CD4-positive, alpha-beta T cell (primary cell): ENCODE measurements around the gene ACACB. TPM values are rescaled to one million over a fixed set of nuclear protein-coding genes. Genes with fewer than 3 reads are reported as not detected.

Experiments
- ATAC-seq: fragments of 200-7000 bp; cut with Tn5 transposase; one replicate; pipeline ENCODE4 v1.10.0; 2022; ENCODE audit warnings: mild to moderate bottlenecking; ENCODE audit not compliant: poor library complexity
- CTCF ChIA-PET: fragments of 350-600 bp; sonication (Branson Sonifier 250); formaldehyde crosslinking; loops from one replicate; lab custom pipeline; 2021; ENCODE audit warnings: antibody characterized with exemption, inconsistent platforms; lab: Charles Lee
- POLR2A ChIA-PET: fragments of 350-600 bp; sonication (Branson Sonifier 250); formaldehyde crosslinking; loops from one replicate; lab custom pipeline; 2021; ENCODE audit warnings: antibody characterized with exemption, inconsistent platforms; lab: Charles Lee
- DNase-seq, 14 experiments: peaks; one replicate each; pipeline ENCODE4 v3.0.0-alpha.2; 2013 to 2020; ENCODE audit warnings: mixed read lengths in 2 of 14
- H3K27ac ChIP-seq, 2 donors: one replicate each; pipeline versions ENCODE4 v1.5.1 to v1.7.0; 2013; ENCODE audit warnings: low read length in 2 of 2, low read depth in 1 of 2, mild to moderate bottlenecking in 1 of 2
- H3K27me3 ChIP-seq, 2 experiments: 1 replicate in 1 of 2; 2 replicates in 1 of 2; pipeline versions ENCODE4 v1.6.1 to v1.7.0; 2013; ENCODE audit warnings: low read length in 2 of 2, control low read depth in 1 of 2, mild to moderate bottlenecking in 1 of 2, moderate library complexity in 1 of 2; ENCODE audit not compliant: insufficient read depth in 2 of 2, control insufficient read depth in 1 of 2
- H3K36me3 ChIP-seq: one replicate; pipeline ENCODE4 v1.6.1; 2013; ENCODE audit warnings: low read length, control low read depth; ENCODE audit not compliant: insufficient read depth
- H3K4me1 ChIP-seq: one replicate; pipeline ENCODE4 v1.6.1; 2013; ENCODE audit warnings: low read length, control low read depth; ENCODE audit not compliant: insufficient read depth
- H3K4me3 ChIP-seq: one replicate; pipeline ENCODE4 v1.5.1; 2013; ENCODE audit warnings: mild to moderate bottlenecking, low read length, moderate library complexity
- H3K9me3 ChIP-seq, 2 experiments: 1 replicate in 1 of 2; 2 replicates in 1 of 2; pipeline versions ENCODE4 v1.6.1 to v1.7.0; 2013; ENCODE audit warnings: low read length in 2 of 2, mild to moderate bottlenecking in 2 of 2, control low read depth in 1 of 2, moderate library complexity in 1 of 2; ENCODE audit not compliant: control insufficient read depth in 1 of 2, insufficient read depth in 1 of 2
- H3K27ac Mint-ChIP-seq: one replicate; pipeline ENCODE4 v1.8.0; 2020; ENCODE audit warnings: mixed read lengths
- H3K27me3 Mint-ChIP-seq: one replicate; pipeline ENCODE4 v1.8.0; 2021; ENCODE audit warnings: mixed read lengths
- H3K36me3 Mint-ChIP-seq: one replicate; pipeline ENCODE4 v1.8.0; 2021; ENCODE audit warnings: low read depth, mixed read lengths
- H3K4me1 Mint-ChIP-seq: one replicate; pipeline ENCODE4 v1.8.0; 2021; ENCODE audit warnings: low read depth, mixed read lengths
- H3K4me3 Mint-ChIP-seq: one replicate; pipeline ENCODE4 v1.8.0; 2020; ENCODE audit warnings: mild to moderate bottlenecking, mixed read lengths
- H3K9me3 Mint-ChIP-seq: one replicate; pipeline ENCODE4 v1.8.0; 2020; ENCODE audit warnings: mixed read lengths
- intact Hi-C, 2 experiments: fragments of 100-400 bp; cut with DNase I in 1 of 2; cut with micrococcal nuclease in 1 of 2; formaldehyde crosslinking; loops; one replicate each; pipeline versions ENCODE4 v1.15.1 to v1.9.0; 2023 to 2025; cut with DNase I, micrococcal nuclease
- total RNA-seq, 174 experiments: library from RNA in 2 of 174; stranded (reverse) in 2 of 174; gene quantifications; one replicate each; pipeline ENCODE4 v1.2.3 and lab custom pipeline; 2021 to 2026
- TF ChIP-seq, protein P1 (sequence below): fragments of 200-600 bp; IDR thresholded peaks from one replicate; pipeline ENCODE4 v1.8.0; 2022; ENCODE audit warnings: antibody characterized with exemption, mild to moderate bottlenecking

Gene ACACB
- total RNA-seq, 2 experiments from 2014 or later = 30.3 to 32.2 TPM

DNA sequence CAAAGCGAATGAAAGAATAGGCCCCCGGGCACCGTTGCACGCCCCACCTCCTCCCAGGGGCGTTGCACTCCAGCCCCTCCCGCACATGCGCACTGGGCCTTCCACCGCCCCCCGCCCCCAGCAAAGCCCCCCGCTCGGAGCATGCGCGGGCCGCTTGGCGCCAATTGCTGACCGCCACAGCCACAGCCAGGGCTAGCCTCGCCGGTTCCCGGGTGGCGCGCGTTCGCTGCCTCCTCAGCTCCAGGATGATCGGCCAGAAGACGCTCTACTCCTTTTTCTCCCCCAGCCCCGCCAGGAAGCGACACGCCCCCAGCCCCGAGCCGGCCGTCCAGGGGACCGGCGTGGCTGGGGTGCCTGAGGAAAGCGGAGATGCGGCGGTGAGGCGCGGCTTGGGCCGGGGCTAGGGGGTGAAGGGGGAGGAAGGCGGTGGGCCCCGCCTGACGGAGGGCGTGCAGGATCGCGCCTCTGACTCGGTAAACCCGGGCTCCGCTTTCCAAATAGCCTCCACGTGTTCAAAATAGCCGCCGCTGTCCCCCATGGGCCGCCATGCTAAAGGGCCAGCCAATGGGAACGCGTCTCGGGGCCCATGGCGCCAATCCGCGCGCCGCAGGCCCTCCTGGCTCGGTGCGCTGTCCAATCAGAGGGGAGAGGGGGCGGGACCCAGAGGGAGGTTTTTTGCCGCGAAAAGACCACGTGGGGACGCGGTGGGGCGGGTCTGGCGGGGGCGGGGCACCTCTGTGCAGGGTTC, 18.8 kb upstream of the ACACB start, which contains the start of gene UNG:
TSS of gene UNG (plus strand) at position 163 of the 748 bp plus-strand sequence. CDS start at position 246, 83 bp downstream.
- H3K4me1 Mint-ChIP-seq = peaks cover 51% of the 10 kb centered on the region
- intact Hi-C loops = loop anchor here (1.0 to 5.0 kb wide), 3 partner anchors 57 to 465 kb away; partner anchors contain the start of gene SELPLG (in 1 of the 2)
- H3K9me3 ChIP-seq = no peaks in the 10 kb centered on the region
- ChIA-PET CTCF (interaction anchor here (5.4 kb wide), 1 partner anchor 14 kb away, joined by 28 read pairs; no protein-coding TSS in a partner anchor), POLR2A (interaction anchor here (1.7 to 2.7 kb wide), 2 partner anchors 57 to 536 kb away, joined by 6 to 10 read pairs; partner anchors contain the start of gene SART3)
- H3K4me1 ChIP-seq = peaks cover 45% of the 10 kb centered on the region
- ATAC-seq (peak; percentile 82), DNase-seq (peak; percentile 95 to 98 (median 96))
- peaks cover 12% of the 10 kb centered on the region for H3K36me3 ChIP-seq
- TF ChIP-seq, protein P1, sequence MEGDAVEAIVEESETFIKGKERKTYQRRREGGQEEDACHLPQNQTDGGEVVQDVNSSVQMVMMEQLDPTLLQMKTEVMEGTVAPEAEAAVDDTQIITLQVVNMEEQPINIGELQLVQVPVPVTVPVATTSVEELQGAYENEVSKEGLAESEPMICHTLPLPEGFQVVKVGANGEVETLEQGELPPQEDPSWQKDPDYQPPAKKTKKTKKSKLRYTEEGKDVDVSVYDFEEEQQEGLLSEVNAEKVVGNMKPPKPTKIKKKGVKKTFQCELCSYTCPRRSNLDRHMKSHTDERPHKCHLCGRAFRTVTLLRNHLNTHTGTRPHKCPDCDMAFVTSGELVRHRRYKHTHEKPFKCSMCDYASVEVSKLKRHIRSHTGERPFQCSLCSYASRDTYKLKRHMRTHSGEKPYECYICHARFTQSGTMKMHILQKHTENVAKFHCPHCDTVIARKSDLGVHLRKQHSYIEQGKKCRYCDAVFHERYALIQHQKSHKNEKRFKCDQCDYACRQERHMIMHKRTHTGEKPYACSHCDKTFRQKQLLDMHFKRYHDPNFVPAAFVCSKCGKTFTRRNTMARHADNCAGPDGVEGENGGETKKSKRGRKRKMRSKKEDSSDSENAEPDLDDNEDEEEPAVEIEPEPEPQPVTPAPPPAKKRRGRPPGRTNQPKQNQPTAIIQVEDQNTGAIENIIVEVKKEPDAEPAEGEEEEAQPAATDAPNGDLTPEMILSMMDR = no peak
- H3K4me3 Mint-ChIP-seq = peak within 1 kb of the TSS; percentile 94
- H3K27me3 Mint-ChIP-seq = no peaks in the 10 kb centered on the region
- H3K27ac ChIP-seq = peak within 1 kb of the TSS; percentile 6 to 43
- no peaks in the 10 kb centered on the region for H3K27me3 ChIP-seq
- peaks cover 31% of the 10 kb centered on the region for H3K36me3 Mint-ChIP-seq
- peak within 1 kb of the TSS; percentile 70 for H3K27ac Mint-ChIP-seq
- H3K9me3 Mint-ChIP-seq = no peaks in the 10 kb centered on the region
- H3K4me3 ChIP-seq = peak within 1 kb of the TSS; percentile 92

DNA sequence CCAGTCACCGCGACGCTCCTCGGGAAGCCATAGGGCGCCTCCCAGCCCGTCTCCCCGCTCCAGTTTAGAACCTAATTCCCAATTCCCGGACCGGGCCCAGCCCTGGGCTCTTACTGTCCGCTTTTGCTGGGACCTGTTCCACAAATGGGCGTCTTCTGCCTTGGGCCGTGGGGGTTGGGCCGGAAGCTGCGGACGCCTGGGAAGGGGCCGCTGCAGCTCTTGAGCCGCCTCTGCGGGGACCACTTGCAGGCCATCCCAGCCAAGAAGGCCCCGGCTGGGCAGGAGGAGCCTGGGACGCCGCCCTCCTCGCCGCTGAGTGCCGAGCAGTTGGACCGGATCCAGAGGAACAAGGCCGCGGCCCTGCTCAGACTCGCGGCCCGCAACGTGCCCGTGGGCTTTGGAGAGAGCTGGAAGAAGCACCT, 18.2 kb upstream of the ACACB start:
- peak in 4 of 14 experiments; percentile 22 to 63 (median 42) for DNase-seq
- Mint-ChIP-seq H3K4me3 (peak overlapping the region; percentile 94), H3K27ac (peak overlapping the region; percentile 70), H3K9me3 (no peaks in the 10 kb centered on the region), H3K27me3 (no peaks in the 10 kb centered on the region), H3K4me1 (peaks cover 45% of the 10 kb centered on the region), H3K36me3 (peaks cover 31% of the 10 kb centered on the region)
- POLR2A ChIA-PET = interaction anchor here (1.0 to 2.7 kb wide), 4 partner anchors 13 to 537 kb away, joined by 3 to 10 read pairs (median 8); partner anchors contain the start of genes SART3 and USP30
- ATAC-seq = peak; percentile 13
- CTCF ChIA-PET = interaction anchor here (5.4 kb wide), 1 partner anchor 14 kb away, joined by 28 read pairs; no protein-coding TSS in a partner anchor
- Histone ChIP-seq H3K36me3 (peaks cover 14% of the 10 kb centered on the region), H3K9me3 (no peaks in the 10 kb centered on the region), H3K27ac (peak overlapping the region; percentile 6 to 43), H3K27me3 (no peaks in the 10 kb centered on the region), H3K4me1 (peaks cover 39% of the 10 kb centered on the region), H3K4me3 (peak overlapping the region; percentile 92)
- intact Hi-C loops = loop anchor here (1.0 to 5.0 kb wide), 2 partner anchors 56 to 466 kb away; partner anchors contain the start of gene SELPLG (in 1 of the 2)
- TF ChIP-seq, protein P1 = no peak

DNA sequence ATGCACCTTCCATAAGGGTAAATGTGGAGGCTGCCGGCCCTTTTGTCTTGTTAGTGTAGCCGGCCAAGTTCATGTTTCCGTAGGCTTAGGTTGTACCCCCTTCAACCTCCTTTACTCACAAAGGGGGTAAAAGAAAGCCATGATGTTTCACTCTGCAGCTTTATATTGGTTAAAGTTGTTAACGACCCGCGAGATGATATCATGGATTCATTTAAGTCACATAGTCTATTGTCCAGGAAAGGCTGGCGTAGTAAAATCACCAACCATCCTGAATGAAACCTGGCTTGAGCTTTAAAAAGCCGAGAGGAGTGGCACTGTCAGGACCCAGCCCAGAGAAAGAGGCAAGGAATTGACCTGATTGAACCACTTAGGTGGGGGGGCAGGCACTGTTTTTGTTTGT, 17.7 kb upstream of the ACACB start:
- H3K4me1 Mint-ChIP-seq = peaks cover 41% of the 10 kb centered on the region
- no peaks in the 10 kb centered on the region for H3K9me3 Mint-ChIP-seq
- POLR2A ChIA-PET = interaction anchor here (1.0 to 2.7 kb wide), 4 partner anchors 12 to 537 kb away, joined by 3 to 10 read pairs (median 8); partner anchors contain the start of genes SART3 and USP30
- H3K36me3 Mint-ChIP-seq = peaks cover 33% of the 10 kb centered on the region
- CTCF ChIA-PET = interaction anchor here (5.4 kb wide), 1 partner anchor 13 kb away, joined by 28 read pairs; no protein-coding TSS in a partner anchor
- H3K36me3 ChIP-seq = peaks cover 19% of the 10 kb centered on the region
- no peaks in the 10 kb centered on the region for H3K27me3 ChIP-seq
- H3K4me3 ChIP-seq = peak overlapping the region; percentile 92
- peak overlapping the region; percentile 94 for H3K4me3 Mint-ChIP-seq
- peak overlapping the region; percentile 6 to 43 for H3K27ac ChIP-seq
- intact Hi-C loops = loop anchor here (1.0 to 5.0 kb wide), 2 partner anchors 56 to 466 kb away; partner anchors contain the start of gene SELPLG (in 1 of the 2)
- ATAC-seq (no peak), DNase-seq (no peak)
- H3K4me1 ChIP-seq = peaks cover 35% of the 10 kb centered on the region
- TF ChIP-seq, protein P1 = no peak
- H3K9me3 ChIP-seq = no peaks in the 10 kb centered on the region
- H3K27ac Mint-ChIP-seq = peak overlapping the region; percentile 70
- H3K27me3 Mint-ChIP-seq = no peaks in the 10 kb centered on the region
